H1 (cell line): ENCODE results near the gene WASL.

ENCODE experiments used
- FOSL1 ChIP-seq: IDR thresholded peaks from 2 replicates; pipeline ENCODE4 v1.6.1; 2011; ENCODE audit warnings: mild to moderate bottlenecking, low read depth, low read length, moderate library complexity; ENCODE audit not compliant: insufficient read depth
- HDAC6 ChIP-seq: IDR thresholded peaks from one replicate; pipeline ENCODE4 v1.7.1; 2012; ENCODE audit warnings: low read depth, mild to moderate bottlenecking, inconsistent platforms, low read length, moderate library complexity
- JUND ChIP-seq: IDR thresholded peaks from 2 replicates; pipeline ENCODE4 v1.6.1; 2011; ENCODE audit warnings: mild to moderate bottlenecking, improper control_type of control experiment, low read length
- POLR2A ChIP-seq, 2 experiments: IDR thresholded peaks; 1 replicate in 1 of 2; 2 replicates in 1 of 2; pipeline ENCODE4 v1.6.1; 2011; ENCODE audit warnings: low read depth in 2 of 2, low read length in 2 of 2, mild to moderate bottlenecking in 2 of 2; ENCODE audit errors: control extremely low read depth in 1 of 2
- TF ChIP-seq, protein P1 (sequence below), 3 experiments: IDR thresholded peaks; 1 replicate in 2 of 3; 2 replicates in 1 of 3; pipeline versions ENCODE4 v1.5.1 to v1.6.1; 2011; ENCODE audit warnings: low read length in 3 of 3, mild to moderate bottlenecking in 3 of 3, inconsistent platforms in 2 of 3, low read depth in 1 of 3, moderate library complexity in 1 of 3; ENCODE audit not compliant: insufficient read depth in 1 of 3; ENCODE audit errors: control extremely low read depth in 1 of 3

DNA sequence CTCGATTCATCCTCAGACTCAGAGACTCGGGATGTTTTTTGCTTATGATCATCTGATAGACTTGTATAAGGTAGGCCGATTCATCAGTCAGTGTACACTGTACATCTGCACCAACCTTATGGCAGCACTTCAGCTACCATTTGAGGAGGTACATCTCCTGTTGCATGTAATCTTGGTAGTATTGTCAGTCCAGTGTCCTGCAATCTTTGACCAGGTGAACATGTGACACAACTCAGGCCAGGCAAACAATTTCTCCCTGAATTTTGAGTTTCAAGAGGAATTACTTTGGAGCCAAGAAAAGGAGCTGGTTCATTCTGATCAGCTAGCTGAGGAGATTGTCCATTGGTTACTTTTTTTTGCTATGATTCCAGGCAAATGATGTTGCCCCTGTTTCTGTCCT is 19.7 kb upstream of the WASL start:
- TF ChIP-seq FOSL1 = no peak
- TF ChIP-seq HDAC6 = no peak
- TF ChIP-seq, protein P1, sequence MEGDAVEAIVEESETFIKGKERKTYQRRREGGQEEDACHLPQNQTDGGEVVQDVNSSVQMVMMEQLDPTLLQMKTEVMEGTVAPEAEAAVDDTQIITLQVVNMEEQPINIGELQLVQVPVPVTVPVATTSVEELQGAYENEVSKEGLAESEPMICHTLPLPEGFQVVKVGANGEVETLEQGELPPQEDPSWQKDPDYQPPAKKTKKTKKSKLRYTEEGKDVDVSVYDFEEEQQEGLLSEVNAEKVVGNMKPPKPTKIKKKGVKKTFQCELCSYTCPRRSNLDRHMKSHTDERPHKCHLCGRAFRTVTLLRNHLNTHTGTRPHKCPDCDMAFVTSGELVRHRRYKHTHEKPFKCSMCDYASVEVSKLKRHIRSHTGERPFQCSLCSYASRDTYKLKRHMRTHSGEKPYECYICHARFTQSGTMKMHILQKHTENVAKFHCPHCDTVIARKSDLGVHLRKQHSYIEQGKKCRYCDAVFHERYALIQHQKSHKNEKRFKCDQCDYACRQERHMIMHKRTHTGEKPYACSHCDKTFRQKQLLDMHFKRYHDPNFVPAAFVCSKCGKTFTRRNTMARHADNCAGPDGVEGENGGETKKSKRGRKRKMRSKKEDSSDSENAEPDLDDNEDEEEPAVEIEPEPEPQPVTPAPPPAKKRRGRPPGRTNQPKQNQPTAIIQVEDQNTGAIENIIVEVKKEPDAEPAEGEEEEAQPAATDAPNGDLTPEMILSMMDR (IDR thresholded peaks at IDR 0.05; ENCODE audit: control extremely low read depth in 1 of 3, insufficient read depth in 1 of 3, low read depth in 1 of 3, low read length in 3 of 3) = no peak
- no peak for TF ChIP-seq POLR2A (IDR thresholded peaks at IDR 0.05; ENCODE audit: control extremely low read depth in 1 of 2, low read depth in 2 of 2, low read length in 2 of 2)
- no peak for TF ChIP-seq JUND
